ENCODE results near the gene PLCL2. TPM values are rescaled to one million over a fixed set of nuclear protein-coding genes. Genes with fewer than 3 reads are reported as not detected.
A peak's percentile ranks its signal among the peaks of the same experiment; 100 is the strongest.

PLCL2 gene
- total and polyA plus RNA-seq, 10 of the 15 experiments (the other 5 are each of a cell fraction or from before 2014, with no cell fraction given), result 7.5 to 37.3 (median 21.7) TPM

GRCh38 chr3:17014709-17015108, 130.0 kb downstream of the PLCL2 start (continued):
- TF ChIP-seq, protein P1, sequence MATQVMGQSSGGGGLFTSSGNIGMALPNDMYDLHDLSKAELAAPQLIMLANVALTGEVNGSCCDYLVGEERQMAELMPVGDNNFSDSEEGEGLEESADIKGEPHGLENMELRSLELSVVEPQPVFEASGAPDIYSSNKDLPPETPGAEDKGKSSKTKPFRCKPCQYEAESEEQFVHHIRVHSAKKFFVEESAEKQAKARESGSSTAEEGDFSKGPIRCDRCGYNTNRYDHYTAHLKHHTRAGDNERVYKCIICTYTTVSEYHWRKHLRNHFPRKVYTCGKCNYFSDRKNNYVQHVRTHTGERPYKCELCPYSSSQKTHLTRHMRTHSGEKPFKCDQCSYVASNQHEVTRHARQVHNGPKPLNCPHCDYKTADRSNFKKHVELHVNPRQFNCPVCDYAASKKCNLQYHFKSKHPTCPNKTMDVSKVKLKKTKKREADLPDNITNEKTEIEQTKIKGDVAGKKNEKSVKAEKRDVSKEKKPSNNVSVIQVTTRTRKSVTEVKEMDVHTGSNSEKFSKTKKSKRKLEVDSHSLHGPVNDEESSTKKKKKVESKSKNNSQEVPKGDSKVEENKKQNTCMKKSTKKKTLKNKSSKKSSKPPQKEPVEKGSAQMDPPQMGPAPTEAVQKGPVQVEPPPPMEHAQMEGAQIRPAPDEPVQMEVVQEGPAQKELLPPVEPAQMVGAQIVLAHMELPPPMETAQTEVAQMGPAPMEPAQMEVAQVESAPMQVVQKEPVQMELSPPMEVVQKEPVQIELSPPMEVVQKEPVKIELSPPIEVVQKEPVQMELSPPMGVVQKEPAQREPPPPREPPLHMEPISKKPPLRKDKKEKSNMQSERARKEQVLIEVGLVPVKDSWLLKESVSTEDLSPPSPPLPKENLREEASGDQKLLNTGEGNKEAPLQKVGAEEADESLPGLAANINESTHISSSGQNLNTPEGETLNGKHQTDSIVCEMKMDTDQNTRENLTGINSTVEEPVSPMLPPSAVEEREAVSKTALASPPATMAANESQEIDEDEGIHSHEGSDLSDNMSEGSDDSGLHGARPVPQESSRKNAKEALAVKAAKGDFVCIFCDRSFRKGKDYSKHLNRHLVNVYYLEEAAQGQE (IDR thresholded peaks at IDR 0.05; ENCODE audit: low read depth, low read length), result no peak
- TF ChIP-seq SP1 (IDR thresholded peaks at IDR 0.05; ENCODE audit: low read depth, low read length) (no peak), CBFB (IDR thresholded peaks at IDR 0.05; ENCODE audit: low read depth) (no peak)

DNA sequence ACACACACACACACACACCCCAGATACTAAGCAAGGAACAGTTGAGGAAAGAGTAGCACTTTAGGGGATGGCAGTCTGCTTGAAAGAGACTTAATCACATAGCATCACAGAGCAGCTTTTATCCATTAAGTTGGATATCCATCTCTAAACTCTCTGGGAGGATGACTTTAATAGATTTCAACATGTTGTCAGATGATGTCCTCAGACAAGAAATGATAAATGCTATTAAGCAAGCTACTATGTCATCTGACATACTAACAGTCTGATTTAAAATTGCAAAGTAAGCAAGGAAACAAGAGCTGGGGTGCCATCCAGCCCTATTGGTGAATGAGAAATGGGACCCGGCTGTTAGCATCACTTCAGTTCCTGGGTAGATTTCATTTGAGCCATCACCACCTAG, 136.9 kb downstream of the PLCL2 start:
- Histone ChIP-seq H3K9ac (ENCODE audit: control insufficient read depth, insufficient read depth, low read length) (no peak overlapping the region), H3K9me3 (replicated peaks; ENCODE audit: control insufficient read depth, insufficient read depth, low read length) (peaks cover 3% of the 10 kb centered on the region; the same call in 2 of the 3 replicates), H2AFZ (ENCODE audit: control insufficient read depth, low read depth, low read length) (no peak overlapping the region), H3K4me2 (ENCODE audit: control insufficient read depth, insufficient read depth) (no peak overlapping the region), H4K20me1 (ENCODE audit: control insufficient read depth, insufficient read depth) (no peaks in the 10 kb centered on the region), H3K36me3 (ENCODE audit: control insufficient read depth in 2 of 2, insufficient read depth in 2 of 2, low read length in 1 of 2) (peaks cover 3 to 13% of the 10 kb centered on the region in 2 experiments), H3K27ac (ENCODE audit: control insufficient read depth, insufficient read depth) (no peak overlapping the region), H3K79me2 (ENCODE audit: control insufficient read depth, insufficient read depth, low read length) (peaks cover 11% of the 10 kb centered on the region), H3K27me3 (replicated peaks in 1 of 2; ENCODE audit: control insufficient read depth in 2 of 2, insufficient read depth in 2 of 2, low read length in 1 of 2) (no peaks in the 10 kb centered on the region), H3K4me3 (no peak overlapping the region), H3K4me1 (ENCODE audit: control insufficient read depth, insufficient read depth, low read length) (no peaks in the 10 kb centered on the region)
- TF ChIP-seq IRF4 (IDR thresholded peaks at IDR 0.05; ENCODE audit: low read depth, low read length) (no peak), TBL1XR1 (IDR thresholded peaks at IDR 0.05; ENCODE audit: low read depth, low read length) (no peak)
- intact Hi-C loops (cut with micrococcal nuclease; ENCODE audit: unreplicated experiment), result loop anchor here (5.0 kb wide), 1 partner anchor 94 kb away; no protein-coding TSS in a partner anchor
- in situ Hi-C loops (cut with MboI), result no loop called here
- RAD21 ChIA-PET (ENCODE audit: unreplicated experiment), result interaction anchor here (1.2 to 3.1 kb wide), 6 partner anchors 9 to 187 kb away, joined by 3 to 10 read pairs (median 4); no protein-coding TSS in a partner anchor
- SMC1A ChIA-PET (ENCODE audit: uncharacterized antibody, unreplicated experiment), result interaction anchor here (0.9 to 6.0 kb wide), 13 partner anchors 11 to 416 kb away, joined by 3 to 51 read pairs (median 4); no protein-coding TSS in a partner anchor
- ATAC-seq (no peak), FAIRE-seq (no peak), DNase-seq (ENCODE audit: low read depth, low spot score) (no peak)
- CTCF ChIA-PET, result interaction anchor here (1.1 to 6.6 kb wide), 5 partner anchors 10 to 211 kb away, joined by 3 to 42 read pairs (median 3); no protein-coding TSS in a partner anchor
- WGBS (ENCODE audit: insufficient coverage, insufficient replicate concordance, low lambda C conversion rate, missing lambda C conversion rate), result 100% methylated on average over 1 of the region's 1 CpG
- POLR2A ChIA-PET, result interaction anchor here (0.6 to 1.1 kb wide), 3 partner anchors 136 to 180 kb away, joined by 3 to 4 read pairs (median 3); no protein-coding TSS in a partner anchor
- TSS peak; percentile 11 for BruUV-seq (replicated peaks)

Data from GM12878 (cell line).